Measurements from ENCODE around the gene CRYAB.

GRCh38 chr11:111870522-111870885 lies 41.1 kb downstream of the CRYAB start:
- TF ChIP-seq POLR2A (IDR thresholded peaks at IDR 0.05; ENCODE audit: low read depth, low read length) = no peak
- no peak for TF ChIP-seq POLR2AphosphoS5 (IDR thresholded peaks at IDR 0.05; ENCODE audit: low read depth, low read length)
- peak; percentile 63 for TF ChIP-seq SPI1 (IDR thresholded peaks at IDR 0.05; ENCODE audit: low read depth, low read length)
- TF ChIP-seq TAF1 (IDR thresholded peaks at IDR 0.05; ENCODE audit: low read depth, low read length) = no peak
- no peak for TF ChIP-seq POU2F2 (IDR thresholded peaks at IDR 0.05; ENCODE audit: low read depth, low read length)
- no peak for TF ChIP-seq PAX5 (IDR thresholded peaks at IDR 0.05; ENCODE audit: insufficient read depth, low read length, severe bottlenecking)
